GM12873 (cell line): Measurements from ENCODE around the gene UNC13C.

Experiments
- CTCF ChIP-seq: IDR thresholded peaks from 2 replicates; pipeline ENCODE4 v1.5.1; 2012; ENCODE audit warnings: low read depth, mild to moderate bottlenecking, moderate library complexity, low read length, control low read depth; ENCODE audit not compliant: insufficient read depth; ENCODE audit errors: missing control alignments

The UNC13C gene

GRCh38 chr15:54089776-54090175 lies 111.5 kb downstream of the UNC13C start:
- TF ChIP-seq CTCF = no peak

- no peak for TF ChIP-seq CTCF
Observed at GRCh38 chr15:54091651-54092050, 113.4 kb downstream of the UNC13C start.

GRCh38 chr15:54094661-54095060 lies 116.4 kb downstream of the UNC13C start:
- TF ChIP-seq CTCF = no peak

- TF ChIP-seq CTCF = no peak
Observed at GRCh38 chr15:54097019-54097418, 118.8 kb downstream of the UNC13C start.

GRCh38 chr15:54099010-54099409 lies 120.8 kb downstream of the UNC13C start:
- TF ChIP-seq CTCF = no peak

- no peak for TF ChIP-seq CTCF
Observed at GRCh38 chr15:54101664-54102270, 123.5 kb downstream of the UNC13C start.

- TF ChIP-seq CTCF = no peak
Observed at GRCh38 chr15:54102704-54103103, 124.5 kb downstream of the UNC13C start.
